Measurements from ENCODE around the gene ME3. TPM values are rescaled to one million over a fixed set of nuclear protein-coding genes. Genes with fewer than 3 reads are reported as not detected.

ME3 gene
- total RNA-seq, 4 donors from 2014 or later, result 15.9 to 94.9 (median 51.3) TPM

DNA sequence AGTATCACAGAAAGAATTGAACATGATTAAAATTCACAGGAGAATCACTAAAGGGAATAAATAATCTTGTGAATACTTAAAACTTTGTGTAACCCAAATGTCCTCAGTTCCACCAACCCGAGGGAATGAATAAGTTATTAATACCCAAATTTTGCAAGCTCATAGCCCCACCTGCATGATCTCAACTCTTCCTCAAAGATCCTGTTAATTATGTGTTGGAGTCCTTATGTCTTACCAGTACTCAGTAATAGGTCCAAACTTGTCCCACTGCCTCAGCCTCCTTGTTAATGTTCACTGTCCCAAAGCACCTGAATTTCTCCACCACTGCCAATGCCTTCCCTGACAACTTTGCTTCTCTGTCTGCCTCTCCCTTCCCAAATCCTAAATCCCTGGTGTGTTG lies 46.1 kb upstream of the ME3 start:
- Histone ChIP-seq H3K4me3 (no peak overlapping the region), H3K9me3 (no peaks in the 10 kb centered on the region), H3K27me3 (no peaks in the 10 kb centered on the region), H3K4me1 (no peaks in the 10 kb centered on the region), H3K27ac (no peak overlapping the region), H3K36me3 (no peaks in the 10 kb centered on the region)
- no peak for DNase-seq
- TF ChIP-seq, protein P1, sequence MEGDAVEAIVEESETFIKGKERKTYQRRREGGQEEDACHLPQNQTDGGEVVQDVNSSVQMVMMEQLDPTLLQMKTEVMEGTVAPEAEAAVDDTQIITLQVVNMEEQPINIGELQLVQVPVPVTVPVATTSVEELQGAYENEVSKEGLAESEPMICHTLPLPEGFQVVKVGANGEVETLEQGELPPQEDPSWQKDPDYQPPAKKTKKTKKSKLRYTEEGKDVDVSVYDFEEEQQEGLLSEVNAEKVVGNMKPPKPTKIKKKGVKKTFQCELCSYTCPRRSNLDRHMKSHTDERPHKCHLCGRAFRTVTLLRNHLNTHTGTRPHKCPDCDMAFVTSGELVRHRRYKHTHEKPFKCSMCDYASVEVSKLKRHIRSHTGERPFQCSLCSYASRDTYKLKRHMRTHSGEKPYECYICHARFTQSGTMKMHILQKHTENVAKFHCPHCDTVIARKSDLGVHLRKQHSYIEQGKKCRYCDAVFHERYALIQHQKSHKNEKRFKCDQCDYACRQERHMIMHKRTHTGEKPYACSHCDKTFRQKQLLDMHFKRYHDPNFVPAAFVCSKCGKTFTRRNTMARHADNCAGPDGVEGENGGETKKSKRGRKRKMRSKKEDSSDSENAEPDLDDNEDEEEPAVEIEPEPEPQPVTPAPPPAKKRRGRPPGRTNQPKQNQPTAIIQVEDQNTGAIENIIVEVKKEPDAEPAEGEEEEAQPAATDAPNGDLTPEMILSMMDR (IDR thresholded peaks at IDR 0.05), result no peak
- TF ChIP-seq POLR2A (IDR thresholded peaks at IDR 0.05), result no peak

DNA sequence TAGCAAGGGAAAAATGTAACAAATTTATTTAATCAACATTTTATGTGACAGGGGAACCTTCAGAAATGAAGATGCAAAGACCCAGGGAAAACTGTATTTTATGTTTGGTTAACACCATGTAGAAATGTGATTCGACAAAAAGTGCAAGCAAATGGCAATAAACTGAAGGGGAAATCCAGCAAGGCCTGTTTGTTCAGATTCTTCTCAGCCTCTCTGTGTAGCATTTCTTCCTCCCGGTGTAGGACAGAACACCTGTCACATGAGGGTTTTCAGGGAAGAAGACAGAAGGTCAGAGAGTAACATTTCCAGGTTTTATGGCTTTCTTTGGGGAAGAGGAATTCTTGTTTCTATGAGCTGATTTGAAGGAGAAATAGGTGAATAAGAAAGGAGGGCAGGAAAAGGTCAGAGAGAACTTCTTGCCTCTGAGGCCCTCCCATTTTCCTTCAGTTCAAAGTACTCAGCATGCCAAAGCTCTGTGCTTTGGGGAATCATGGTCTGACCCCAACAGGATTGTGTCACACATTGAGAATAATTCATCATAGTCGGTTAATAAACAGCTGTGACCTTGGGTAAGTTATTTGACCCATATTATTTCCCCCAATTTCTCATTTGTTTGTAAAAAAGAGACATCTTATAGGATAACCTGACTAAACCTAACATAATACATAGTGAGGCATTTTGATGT lies 45.5 kb upstream of the ME3 start:
- Histone ChIP-seq H3K36me3 (no peaks in the 10 kb centered on the region), H3K27me3 (no peaks in the 10 kb centered on the region), H3K9me3 (no peaks in the 10 kb centered on the region), H3K27ac (no peak overlapping the region), H3K4me3 (no peak overlapping the region), H3K4me1 (no peaks in the 10 kb centered on the region)
- TF ChIP-seq, protein P1 (IDR thresholded peaks at IDR 0.05), result no peak
- no peak for TF ChIP-seq POLR2A (IDR thresholded peaks at IDR 0.05)
- DNase-seq, result no peak

DNA sequence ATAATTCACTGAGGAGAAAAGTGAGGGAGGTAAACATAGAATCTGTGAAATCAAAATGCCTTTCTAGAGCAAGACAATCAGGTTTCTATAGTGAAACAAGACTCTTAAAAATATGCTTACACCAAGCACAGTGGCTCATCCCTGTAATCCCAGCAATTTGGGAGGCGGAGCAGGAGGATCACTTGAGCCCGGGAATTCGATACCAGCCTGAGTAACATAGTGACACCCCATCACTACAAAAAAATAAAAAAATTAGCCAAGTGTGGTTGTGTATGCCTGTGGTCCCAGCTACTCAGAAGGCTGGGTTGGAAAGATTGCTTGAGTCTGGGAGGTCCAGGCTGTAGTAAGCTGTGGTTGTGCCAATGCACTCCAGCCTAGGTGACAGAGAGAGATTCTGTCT lies 43.2 kb upstream of the ME3 start:
- Histone ChIP-seq H3K36me3 (no peaks in the 10 kb centered on the region), H3K4me3 (no peak overlapping the region), H3K27me3 (no peaks in the 10 kb centered on the region), H3K4me1 (no peaks in the 10 kb centered on the region), H3K27ac (no peak overlapping the region), H3K9me3 (no peaks in the 10 kb centered on the region)
- TF ChIP-seq POLR2A (IDR thresholded peaks at IDR 0.05), result no peak
- TF ChIP-seq, protein P1 (IDR thresholded peaks at IDR 0.05), result no peak
- DNase-seq, result no peak

DNA sequence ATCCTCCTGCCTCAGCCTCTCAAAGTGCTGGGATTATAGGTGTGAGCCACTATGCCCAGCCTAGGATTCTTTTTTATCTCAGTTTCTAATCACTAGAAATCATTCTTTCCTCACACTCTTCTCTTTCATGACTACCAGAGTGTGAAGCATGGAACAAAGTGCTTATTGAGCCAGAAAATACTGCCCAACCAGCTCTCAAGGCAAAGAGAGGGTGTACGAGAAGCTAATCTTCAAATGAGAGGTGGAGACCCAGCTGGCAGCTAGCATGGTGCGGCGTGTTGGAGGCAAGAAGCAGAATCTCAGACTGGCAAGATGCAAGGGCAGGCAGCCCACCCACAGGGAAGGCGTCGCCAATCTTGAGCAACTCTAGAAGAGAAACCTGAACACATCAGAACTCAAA lies 41.1 kb upstream of the ME3 start:
- DNase-seq, result no peak
- Histone ChIP-seq H3K4me3 (no peak overlapping the region), H3K27ac (no peak overlapping the region), H3K27me3 (no peaks in the 10 kb centered on the region), H3K36me3 (no peaks in the 10 kb centered on the region), H3K4me1 (no peaks in the 10 kb centered on the region), H3K9me3 (no peaks in the 10 kb centered on the region)
- TF ChIP-seq, protein P1 (IDR thresholded peaks at IDR 0.05), result no peak
- TF ChIP-seq POLR2A (IDR thresholded peaks at IDR 0.05), result no peak

DNA sequence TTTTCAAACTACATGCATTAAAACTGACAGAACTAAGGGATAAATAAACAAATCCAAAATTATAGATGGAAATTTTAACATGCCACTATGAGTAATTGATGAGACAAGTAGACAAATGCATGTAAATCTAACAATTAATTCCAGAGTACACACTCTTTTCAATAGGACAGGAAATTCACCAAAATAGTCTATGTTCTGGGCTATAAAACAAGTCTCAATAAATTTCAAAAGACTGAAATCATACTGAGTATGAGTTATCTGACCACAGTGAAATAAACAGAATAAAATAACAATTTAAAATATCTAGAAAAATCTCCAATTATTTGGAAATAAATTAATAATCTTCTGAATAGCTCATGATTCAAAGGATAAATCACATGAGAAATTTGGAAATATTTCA lies 38.5 kb upstream of the ME3 start:
- H3K4me1 ChIP-seq, result no peaks in the 10 kb centered on the region
- H3K9me3 ChIP-seq, result no peaks in the 10 kb centered on the region
- TF ChIP-seq, protein P1 (IDR thresholded peaks at IDR 0.05), result no peak
- no peak for TF ChIP-seq POLR2A (IDR thresholded peaks at IDR 0.05)
- H3K36me3 ChIP-seq, result no peaks in the 10 kb centered on the region
- H3K27ac ChIP-seq, result no peak overlapping the region
- no peak for DNase-seq
- H3K4me3 ChIP-seq, result no peak overlapping the region
- H3K27me3 ChIP-seq, result no peaks in the 10 kb centered on the region

DNA sequence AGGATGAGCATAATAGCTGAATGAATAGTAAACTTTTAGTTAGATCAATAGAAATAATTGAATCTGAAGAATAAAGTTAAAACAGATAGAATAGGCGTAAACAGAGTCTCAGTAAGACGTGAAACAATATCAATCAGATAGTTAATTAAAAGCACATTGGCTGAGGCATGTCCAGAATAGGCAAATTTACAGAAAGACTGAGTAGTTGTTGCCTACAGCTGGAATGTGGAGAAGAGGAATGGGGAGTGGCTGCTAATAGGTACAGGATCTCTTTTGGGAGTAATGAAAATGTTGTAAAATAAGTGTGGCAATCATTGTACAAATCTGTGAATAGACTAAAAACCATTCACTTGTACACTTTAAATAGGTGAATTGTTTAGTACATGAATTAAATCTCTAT lies 36.3 kb upstream of the ME3 start:
- no peak overlapping the region for H3K4me3 ChIP-seq
- H3K36me3 ChIP-seq, result no peaks in the 10 kb centered on the region
- no peak for TF ChIP-seq POLR2A (IDR thresholded peaks at IDR 0.05)
- TF ChIP-seq, protein P1 (IDR thresholded peaks at IDR 0.05), result no peak
- no peaks in the 10 kb centered on the region for H3K9me3 ChIP-seq
- H3K27ac ChIP-seq, result no peak overlapping the region
- H3K4me1 ChIP-seq, result no peaks in the 10 kb centered on the region
- H3K27me3 ChIP-seq, result no peaks in the 10 kb centered on the region
- no peak for DNase-seq

Data from Peyer's patch (tissue), 4 donors.